BE2C (cell line): ENCODE measurements around the gene CCDC12.

ENCODE experiments used
- DNase-seq: peaks from one replicate; pipeline ENCODE4 v3.0.0-alpha.2; 2020
- H3K27me3 ChIP-seq: fragments of 250-450 bp; sonication (Bioruptor Pico); 2 replicates; pipeline ENCODE4 v1.5.1; 2020; ENCODE audit warnings: mild to moderate bottlenecking
- H3K36me3 ChIP-seq: fragments of 250-450 bp; sonication (Bioruptor Pico); 2 replicates; pipeline ENCODE4 v1.5.1; 2020; ENCODE audit warnings: mild to moderate bottlenecking
- H3K4me1 ChIP-seq: fragments of 250-450 bp; sonication (Bioruptor Pico); 2 replicates; pipeline ENCODE4 v1.5.1; 2020
- H3K4me3 ChIP-seq: 2 replicates; pipeline ENCODE4 v1.5.1; 2011; ENCODE audit warnings: low read depth, low read length
- H3K9me3 ChIP-seq: fragments of 250-450 bp; sonication (Bioruptor Pico); 2 replicates; pipeline ENCODE4 v1.5.1; 2020
- CTCF ChIP-seq: IDR thresholded peaks from 2 replicates; pipeline ENCODE4 v1.5.1; 2012; ENCODE audit warnings: mild to moderate bottlenecking, low read depth, low read length

Gene CCDC12

GRCh38 chr3:46986055-46986730, 9.6 kb upstream of the CCDC12 start:
- H3K36me3 ChIP-seq: no peaks in the 10 kb centered on the region
- no peaks in the 10 kb centered on the region for H3K27me3 ChIP-seq
- no peak for TF ChIP-seq CTCF
- H3K4me1 ChIP-seq: no peaks in the 10 kb centered on the region
- H3K4me3 ChIP-seq: no peak overlapping the region
- no peaks in the 10 kb centered on the region for H3K9me3 ChIP-seq
- DNase-seq: no peak

GRCh38 chr3:46985588-46985987, 9.0 kb upstream of the CCDC12 start:
- no peak for DNase-seq
- H3K27me3 ChIP-seq: no peaks in the 10 kb centered on the region
- H3K4me1 ChIP-seq: no peaks in the 10 kb centered on the region
- H3K9me3 ChIP-seq: no peaks in the 10 kb centered on the region
- no peaks in the 10 kb centered on the region for H3K36me3 ChIP-seq
- H3K4me3 ChIP-seq: no peak overlapping the region
- TF ChIP-seq CTCF: no peak

GRCh38 chr3:46984591-46985459, 8.3 kb upstream of the CCDC12 start:
- H3K4me1 ChIP-seq: no peaks in the 10 kb centered on the region
- no peak for DNase-seq
- no peaks in the 10 kb centered on the region for H3K27me3 ChIP-seq
- TF ChIP-seq CTCF: no peak
- no peaks in the 10 kb centered on the region for H3K9me3 ChIP-seq
- H3K36me3 ChIP-seq: no peaks in the 10 kb centered on the region
- no peak overlapping the region for H3K4me3 ChIP-seq

- DNase-seq: no peak
- no peak for TF ChIP-seq CTCF
- no peaks in the 10 kb centered on the region for H3K36me3 ChIP-seq
- H3K27me3 ChIP-seq: no peaks in the 10 kb centered on the region
- no peak overlapping the region for H3K4me3 ChIP-seq
- H3K9me3 ChIP-seq: no peaks in the 10 kb centered on the region
- no peaks in the 10 kb centered on the region for H3K4me1 ChIP-seq
These were observed 6.0 kb upstream of the CCDC12 start for GRCh38 chr3:46982546-46982945.

GRCh38 chr3:46981932-46982471, 5.5 kb upstream of the CCDC12 start:
- no peak overlapping the region for H3K4me3 ChIP-seq
- no peak for DNase-seq
- H3K4me1 ChIP-seq: no peaks in the 10 kb centered on the region

More at GRCh38 chr3:46981932-46982471, 5.5 kb upstream of the CCDC12 start:
- H3K27me3 ChIP-seq: no peaks in the 10 kb centered on the region
- no peaks in the 10 kb centered on the region for H3K9me3 ChIP-seq
- no peak for TF ChIP-seq CTCF
- no peaks in the 10 kb centered on the region for H3K36me3 ChIP-seq
